Hematopoietic multipotent progenitor cell (in vitro differentiated cells): ENCODE data around the gene SUSD5. TPM values are rescaled to one million over a fixed set of nuclear protein-coding genes. Genes with fewer than 3 reads are reported as not detected.
"Not testable (repeated sequence)": the region's sequence is repeated elsewhere in the genome, so short reads cannot be mapped to it uniquely, and the experiment has no call there.

Experiments
- DNase-seq, 3 donors: peaks; one replicate each; pipeline ENCODE4 v3.0.0-alpha.2; 2011 to 2015; ENCODE audit warnings: low read depth in 2 of 3, low spot score in 2 of 3
- total RNA-seq: library from RNA; depleted of rRNA; stranded (reverse); fragments of >200 nt; gene quantifications from one replicate; pipeline ENCODE4 v1.2.3, GENCODE V29; 2012

Gene SUSD5
- total RNA-seq, 1 donor, result under 0.01 TPM

GRCh38 chr3:33196538-33196937 lies 22.1 kb downstream of the SUSD5 start:
- no peak for DNase-seq

- DNase-seq, result no peak
Observed at GRCh38 chr3:33194303-33194702, 24.3 kb downstream of the SUSD5 start.

GRCh38 chr3:33187368-33187634 lies 31.3 kb downstream of the SUSD5 start:
- DNase-seq, result peak in 1 of 3 donors; percentile 9

GRCh38 chr3:33186524-33187367 lies 31.9 kb downstream of the SUSD5 start:
- no peak for DNase-seq

GRCh38 chr3:33184863-33185262 lies 33.7 kb downstream of the SUSD5 start:
- no peak for DNase-seq

GRCh38 chr3:33181641-33182040 lies 37.0 kb downstream of the SUSD5 start:
- not testable (repeated sequence) for DNase-seq

- no peak for DNase-seq
Observed at GRCh38 chr3:33181229-33181628, 37.4 kb downstream of the SUSD5 start.

GRCh38 chr3:33179132-33179531 lies 39.5 kb downstream of the SUSD5 start:
- DNase-seq, result no peak

GRCh38 chr3:33174711-33175414 lies 43.7 kb downstream of the SUSD5 start:
- DNase-seq, result no peak

- DNase-seq, result no peak
Observed at GRCh38 chr3:33174095-33174494, 44.5 kb downstream of the SUSD5 start.

- no peak for DNase-seq
Observed at GRCh38 chr3:33173672-33174071, 44.9 kb downstream of the SUSD5 start.

GRCh38 chr3:33173103-33173502 lies 45.5 kb downstream of the SUSD5 start:
- no peak for DNase-seq

- DNase-seq, result peak in 1 of 3 donors; percentile 36
Observed at GRCh38 chr3:33171580-33171979, 47.0 kb downstream of the SUSD5 start.

GRCh38 chr3:33170531-33170930 lies 48.1 kb downstream of the SUSD5 start:
- DNase-seq, result no peak

GRCh38 chr3:33167716-33168336 lies 50.8 kb downstream of the SUSD5 start:
- no peak for DNase-seq

GRCh38 chr3:33167284-33167683 lies 51.3 kb downstream of the SUSD5 start:
- no peak for DNase-seq

GRCh38 chr3:33166095-33166494 lies 52.5 kb downstream of the SUSD5 start:
- no peak for DNase-seq

- no peak for DNase-seq
Observed at GRCh38 chr3:33165372-33165771, 53.2 kb downstream of the SUSD5 start.

- not testable (repeated sequence) for DNase-seq
Observed at GRCh38 chr3:33162621-33163020, 56.0 kb downstream of the SUSD5 start.

GRCh38 chr3:33159981-33160380 lies 58.6 kb downstream of the SUSD5 start:
- no peak for DNase-seq

GRCh38 chr3:33159234-33159633 lies 59.4 kb downstream of the SUSD5 start:
- no peak for DNase-seq

- DNase-seq, result no peak
Observed at GRCh38 chr3:33155301-33155700, 63.3 kb downstream of the SUSD5 start.
